ENCODE measurements around the gene EPAS1. TPM values are rescaled to one million over a fixed set of nuclear protein-coding genes. Genes with fewer than 3 reads are reported as not detected.

Gene EPAS1
- total and polyA plus RNA-seq, 2 experiments from 2014 or later, result 1.4 to 4.8 TPM

DNA sequence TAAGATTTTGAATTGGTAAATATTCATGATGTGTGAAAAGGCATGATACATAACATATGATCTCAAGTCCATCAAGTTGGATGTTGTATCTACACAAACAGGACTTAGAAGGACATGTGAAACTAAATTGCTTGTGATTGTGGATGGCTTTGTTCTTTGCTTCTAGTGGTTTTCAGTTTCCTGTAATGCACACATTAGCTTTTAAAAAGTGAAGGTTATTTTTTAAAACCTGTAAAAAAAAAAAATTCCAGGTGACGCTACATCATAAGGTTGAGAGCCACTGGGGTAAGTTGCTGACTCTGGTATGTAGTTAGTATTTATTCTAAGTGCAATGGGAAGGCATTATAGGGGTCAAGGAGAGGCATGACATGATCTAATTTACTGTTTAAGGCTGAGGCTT is 133.8 kb downstream of the EPAS1 start:
- Histone ChIP-seq H3K9me3 (ENCODE audit: low read depth) (no peaks in the 10 kb centered on the region), H3K36me3 (no peaks in the 10 kb centered on the region), H3K4me3 (no peak overlapping the region), H3K27me3 (no peaks in the 10 kb centered on the region), H3K27ac (no peak overlapping the region), H3K4me1 (ENCODE audit: low read depth) (no peaks in the 10 kb centered on the region)
- TF ChIP-seq CTCF (IDR thresholded peaks at IDR 0.05; ENCODE audit: low read depth, low read length), result no peak
- no peak for DNase-seq (ENCODE audit: low read depth in 1 of 2, low spot score in 1 of 2)

- H3K4me1 ChIP-seq (ENCODE audit: low read depth), result no peaks in the 10 kb centered on the region
- H3K27ac ChIP-seq, result no peak overlapping the region
- TF ChIP-seq CTCF (IDR thresholded peaks at IDR 0.05; ENCODE audit: low read depth, low read length), result no peak
- H3K27me3 ChIP-seq, result no peaks in the 10 kb centered on the region
- no peaks in the 10 kb centered on the region for H3K9me3 ChIP-seq (ENCODE audit: low read depth)
- peak in 1 of 2 donors; percentile 45 for DNase-seq (ENCODE audit: low read depth in 1 of 2, low spot score in 1 of 2)
- H3K36me3 ChIP-seq, result no peaks in the 10 kb centered on the region
- no peak overlapping the region for H3K4me3 ChIP-seq
Measured at GRCh38 chr2:46431481-46432235, 134.5 kb downstream of the EPAS1 start.

DNA sequence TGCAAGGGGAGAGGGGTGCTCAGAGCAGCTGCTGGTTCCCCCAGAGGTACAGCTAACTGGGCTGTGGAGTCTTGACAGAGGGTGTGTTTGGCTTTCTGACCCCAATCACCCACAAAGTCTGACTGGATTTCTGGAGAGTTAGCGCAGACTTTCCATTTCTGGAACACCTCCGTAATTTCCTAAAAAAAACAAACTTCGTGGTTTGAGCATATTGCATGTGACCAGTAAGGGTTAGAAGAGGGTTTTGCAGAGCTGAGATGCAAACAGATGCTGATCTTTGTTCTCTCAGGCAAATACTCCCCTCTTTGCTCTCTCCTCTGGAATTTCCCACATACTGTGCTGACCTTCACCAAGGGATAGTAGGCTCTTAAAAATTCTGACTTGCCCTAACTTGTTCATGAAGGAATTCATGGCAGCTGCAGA is 137.7 kb downstream of the EPAS1 start:
- DNase-seq (ENCODE audit: low read depth in 1 of 2, low spot score in 1 of 2), result peak in 1 of 2 donors; percentile 35
- no peaks in the 10 kb centered on the region for H3K9me3 ChIP-seq (ENCODE audit: low read depth)
- H3K4me1 ChIP-seq (ENCODE audit: low read depth), result no peaks in the 10 kb centered on the region

GRCh38 chr2:46435353-46435752 is 138.1 kb downstream of the EPAS1 start:
- Histone ChIP-seq H3K4me3 (no peak overlapping the region), H3K9me3 (ENCODE audit: low read depth) (no peaks in the 10 kb centered on the region), H3K27ac (no peak overlapping the region), H3K36me3 (no peaks in the 10 kb centered on the region), H3K4me1 (ENCODE audit: low read depth) (no peaks in the 10 kb centered on the region), H3K27me3 (no peaks in the 10 kb centered on the region)
- TF ChIP-seq CTCF (IDR thresholded peaks at IDR 0.05; ENCODE audit: low read depth, low read length), result no peak
- DNase-seq (ENCODE audit: low read depth in 1 of 2, low spot score in 1 of 2), result no peak

More for the DNA sequence above, 137.7 kb downstream of the EPAS1 start:
- no peaks in the 10 kb centered on the region for H3K36me3 ChIP-seq
- H3K27me3 ChIP-seq, result no peaks in the 10 kb centered on the region
- no peak for TF ChIP-seq CTCF (IDR thresholded peaks at IDR 0.05; ENCODE audit: low read depth, low read length)
- H3K4me3 ChIP-seq, result no peak overlapping the region
- H3K27ac ChIP-seq, result no peak overlapping the region

DNA sequence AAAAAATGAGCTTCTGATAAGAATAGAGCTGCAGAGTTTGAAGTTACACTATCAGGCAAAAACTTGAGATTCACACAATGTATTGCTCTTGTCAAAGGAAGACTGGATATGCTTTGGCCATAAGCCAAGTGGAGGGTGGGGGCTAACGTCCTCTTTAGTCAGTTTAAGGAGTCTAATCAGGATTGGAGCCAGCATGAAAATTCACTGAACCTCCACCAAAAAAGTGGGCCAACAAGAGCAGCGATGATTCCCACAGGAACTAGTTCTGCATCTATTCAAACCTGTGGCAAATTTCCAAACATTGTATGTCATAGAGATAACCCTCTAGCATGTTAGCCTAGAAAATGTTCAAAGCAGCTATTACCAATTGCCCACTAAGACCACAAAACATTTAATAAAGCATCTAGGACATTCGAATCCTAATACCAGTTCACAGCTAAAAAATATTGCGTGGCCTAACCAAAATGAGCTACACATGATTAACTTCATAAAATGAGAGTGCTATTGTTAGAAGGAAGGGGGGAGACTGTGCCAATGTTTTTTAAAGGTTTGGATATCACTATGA is 138.7 kb downstream of the EPAS1 start:
- Histone ChIP-seq H3K27me3 (no peaks in the 10 kb centered on the region), H3K27ac (no peak overlapping the region)
- no peak for TF ChIP-seq CTCF (IDR thresholded peaks at IDR 0.05; ENCODE audit: low read depth, low read length)

More for the DNA sequence above, 138.7 kb downstream of the EPAS1 start:
- Histone ChIP-seq H3K4me1 (ENCODE audit: low read depth) (no peaks in the 10 kb centered on the region), H3K9me3 (ENCODE audit: low read depth) (no peaks in the 10 kb centered on the region), H3K4me3 (no peak overlapping the region), H3K36me3 (no peaks in the 10 kb centered on the region)
- peak in 1 of 2 donors; percentile 72 for DNase-seq (ENCODE audit: low read depth in 1 of 2, low spot score in 1 of 2)

Other genes with a start within 250 kb of the EPAS1 start
- gene TMEM247, start 182.2 kb downstream of the EPAS1 start, total RNA-seq, result not detected in 2 replicates
- gene TMEM247, start 182.2 kb downstream of the EPAS1 start, polyA plus RNA-seq, result not detected in 2 replicates
- 89.7 and 164 TPM in 2 replicates for gene RHOQ, start 245.1 kb downstream of the EPAS1 start, total RNA-seq
- gene RHOQ, start 245.1 kb downstream of the EPAS1 start, polyA plus RNA-seq, result 105 and 167 TPM in 2 replicates
- gene ATP6V1E2, start 245.2 kb downstream of the EPAS1 start, total RNA-seq, result 6.4 and 9.9 TPM in 2 replicates
- 4.6 and 11.9 TPM in 2 replicates for gene ATP6V1E2, start 245.2 kb downstream of the EPAS1 start, polyA plus RNA-seq

Measured in cardiac muscle cell (in vitro differentiated cells and primary cell).